ENCODE results near the gene UMODL1.

- TF ChIP-seq POLR2AphosphoS5 (IDR thresholded peaks at IDR 0.05) (no peak), CTCF (IDR thresholded peaks at IDR 0.05) (no peak), POLR2A (IDR thresholded peaks at IDR 0.05) (no peak), EP300 (IDR thresholded peaks at IDR 0.05) (no peak)
These were observed 39.3 kb upstream of the UMODL1 start for GRCh38 chr21:42031816-42032215.
